ENCODE data around the gene APOC1. TPM values are rescaled to one million over a fixed set of nuclear protein-coding genes. Genes with fewer than 3 reads are reported as not detected.

Gene APOC1
- total and polyA plus RNA-seq, 2 donors = 3.5 to 26.9 TPM

- H3K27ac ChIP-seq (ENCODE audit: low read depth) = no peak overlapping the region
- peaks cover 1% of the 10 kb centered on the region for H3K36me3 ChIP-seq (ENCODE audit: insufficient read depth)
- no peak overlapping the region for H3K4me3 ChIP-seq (ENCODE audit: low read depth, low read length)
- WGBS = 89% methylated on average over 4 of the region's 4 CpGs
- no peaks in the 10 kb centered on the region for H3K4me1 ChIP-seq (ENCODE audit: insufficient read depth)
- DNase-seq (ENCODE audit: extremely low spot score) = no peak
Measured at GRCh38 chr19:44968670-44969069, 54.3 kb downstream of the APOC1 start.

Other genes starting within 250 kb of the APOC1 start
- gene CEACAM19, start 243.1 kb upstream of the APOC1 start, total RNA-seq = 1.8 TPM
- gene CEACAM19, start 243.1 kb upstream of the APOC1 start, polyA plus RNA-seq = 4.9 TPM
- not detected for gene CEACAM16, start 215.5 kb upstream of the APOC1 start, total RNA-seq
- not detected for gene CEACAM16, start 215.5 kb upstream of the APOC1 start, polyA plus RNA-seq
- 2.5 TPM for gene BCL3, start 165.9 kb upstream of the APOC1 start, total RNA-seq
- 93.0 TPM for gene BCL3, start 165.9 kb upstream of the APOC1 start, polyA plus RNA-seq
- gene CBLC, start 136.7 kb upstream of the APOC1 start, total RNA-seq = 4.7 TPM
- gene CBLC, start 136.7 kb upstream of the APOC1 start, polyA plus RNA-seq = 6.1 TPM
- gene BCAM, start 105.5 kb upstream of the APOC1 start, total RNA-seq = 35.3 TPM
- gene BCAM, start 105.5 kb upstream of the APOC1 start, polyA plus RNA-seq = 77.4 TPM
- 27.4 TPM for gene NECTIN2, start 68.3 kb upstream of the APOC1 start, total RNA-seq
- gene NECTIN2, start 68.3 kb upstream of the APOC1 start, polyA plus RNA-seq = 50.2 TPM
- gene TOMM40, start 23.4 kb upstream of the APOC1 start, total RNA-seq = 17.8 TPM
- gene TOMM40, start 23.4 kb upstream of the APOC1 start, polyA plus RNA-seq = 39.3 TPM
- 28.2 TPM for gene APOE, start 8.8 kb upstream of the APOC1 start, total RNA-seq
- 60.5 TPM for gene APOE, start 8.8 kb upstream of the APOC1 start, polyA plus RNA-seq
- gene APOC4, start 27.6 kb downstream of the APOC1 start, total RNA-seq = not detected
- gene APOC4, start 27.6 kb downstream of the APOC1 start, polyA plus RNA-seq = not detected
- not detected for gene APOC2, start 31.4 kb downstream of the APOC1 start, total RNA-seq
- gene APOC2, start 31.4 kb downstream of the APOC1 start, polyA plus RNA-seq = 1.6 TPM
- gene CLPTM1, start 40.8 kb downstream of the APOC1 start, total RNA-seq = 27.3 TPM
- 104 TPM for gene CLPTM1, start 40.8 kb downstream of the APOC1 start, polyA plus RNA-seq
- gene RELB, start 86.9 kb downstream of the APOC1 start, total RNA-seq = 2.6 TPM
- 8.9 TPM for gene RELB, start 86.9 kb downstream of the APOC1 start, polyA plus RNA-seq
- 11.2 TPM for gene CLASRP, start 124.4 kb downstream of the APOC1 start, total RNA-seq
- 45.6 TPM for gene CLASRP, start 124.4 kb downstream of the APOC1 start, polyA plus RNA-seq
- gene ZNF296, start 161.9 kb downstream of the APOC1 start, total RNA-seq = 0.42 TPM
- gene ZNF296, start 161.9 kb downstream of the APOC1 start, polyA plus RNA-seq = 0.65 TPM
- 10.4 TPM for gene GEMIN7, start 164.7 kb downstream of the APOC1 start, total RNA-seq
- 23.6 TPM for gene GEMIN7, start 164.7 kb downstream of the APOC1 start, polyA plus RNA-seq
- gene PPP1R37, start 178.6 kb downstream of the APOC1 start, total RNA-seq = 16.8 TPM
- 31.6 TPM for gene PPP1R37, start 178.6 kb downstream of the APOC1 start, polyA plus RNA-seq
- gene NKPD1, start 246.4 kb downstream of the APOC1 start, total RNA-seq = 0.58 TPM
- gene NKPD1, start 246.4 kb downstream of the APOC1 start, polyA plus RNA-seq = 0.37 TPM

Data from urinary bladder (tissue), 4 donors.